Measurements from ENCODE around the gene PAXX.

GRCh38 chr9:136996361-136997292 is 4.4 kb downstream of the PAXX start, which contains the start of gene CLIC3:
- no peak for TF ChIP-seq CTCF (IDR thresholded peaks at IDR 0.05)
- TF ChIP-seq SIN3A (IDR thresholded peaks at IDR 0.05; ENCODE audit: borderline replicate concordance, insufficient read depth, low read depth, low read length) = no peak
- no peak for TF ChIP-seq REST (IDR thresholded peaks at IDR 0.05; ENCODE audit: insufficient read depth in 1 of 2, low read depth in 2 of 2, low read length in 1 of 2)
- TF ChIP-seq POLR2AphosphoS5 (IDR thresholded peaks at IDR 0.05; ENCODE audit: low read depth, low read length) = 0 out of 2 replicates have a peak, but pooled peaks have one; percentile 19

All from Panc1 (cell line).